ENCODE data around the gene RMI2.

The RMI2 gene

DNA sequence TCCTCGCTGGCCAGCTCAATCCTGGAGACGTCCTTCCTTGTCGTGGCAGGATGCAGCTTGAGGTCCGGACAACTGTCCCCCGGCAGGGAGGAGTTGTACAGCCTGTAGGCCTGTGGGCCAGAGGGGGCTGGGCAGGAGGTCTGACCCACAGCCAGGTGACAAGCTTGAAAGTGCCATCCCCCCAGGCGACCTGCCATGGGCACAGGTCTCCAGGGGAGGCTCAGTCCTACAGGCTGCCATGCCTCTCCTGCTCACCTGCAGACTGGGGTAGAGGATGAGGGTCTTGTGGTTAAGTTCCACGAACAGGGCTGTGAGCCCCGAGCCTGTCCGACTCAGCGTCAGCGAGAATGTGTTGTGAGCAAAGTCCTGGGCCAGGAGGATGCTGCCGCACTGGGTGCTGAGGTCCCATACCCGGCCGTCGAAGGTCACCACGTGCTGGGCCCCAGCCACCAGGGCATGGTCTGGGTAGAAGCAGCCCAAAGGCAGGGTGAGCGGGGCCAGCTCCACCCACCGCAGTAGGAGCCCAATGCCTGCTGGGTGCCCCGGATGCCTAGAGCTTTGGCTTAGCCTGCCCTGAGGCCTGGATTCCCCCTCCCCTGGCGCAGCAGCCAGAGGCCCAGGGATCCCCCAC lies 39.8 kb downstream of the RMI2 start:
- Histone ChIP-seq H3K27me3 (ENCODE audit: insufficient read depth, poor library complexity, severe bottlenecking) (no peaks in the 10 kb centered on the region), H3K27ac (replicated peaks) (no peak overlapping the region), H3K4me3 (replicated peaks; ENCODE audit: insufficient read depth, low read length) (no peak overlapping the region)
- TF ChIP-seq GABPA (IDR thresholded peaks at IDR 0.05; ENCODE audit: low read depth) (no peak), POLR2AphosphoS5 (IDR thresholded peaks at IDR 0.05; ENCODE audit: low read depth) (no peak), SPI1 (IDR thresholded peaks at IDR 0.05; ENCODE audit: borderline replicate concordance, low read depth) (no peak)
- TF ChIP-seq, protein P1, sequence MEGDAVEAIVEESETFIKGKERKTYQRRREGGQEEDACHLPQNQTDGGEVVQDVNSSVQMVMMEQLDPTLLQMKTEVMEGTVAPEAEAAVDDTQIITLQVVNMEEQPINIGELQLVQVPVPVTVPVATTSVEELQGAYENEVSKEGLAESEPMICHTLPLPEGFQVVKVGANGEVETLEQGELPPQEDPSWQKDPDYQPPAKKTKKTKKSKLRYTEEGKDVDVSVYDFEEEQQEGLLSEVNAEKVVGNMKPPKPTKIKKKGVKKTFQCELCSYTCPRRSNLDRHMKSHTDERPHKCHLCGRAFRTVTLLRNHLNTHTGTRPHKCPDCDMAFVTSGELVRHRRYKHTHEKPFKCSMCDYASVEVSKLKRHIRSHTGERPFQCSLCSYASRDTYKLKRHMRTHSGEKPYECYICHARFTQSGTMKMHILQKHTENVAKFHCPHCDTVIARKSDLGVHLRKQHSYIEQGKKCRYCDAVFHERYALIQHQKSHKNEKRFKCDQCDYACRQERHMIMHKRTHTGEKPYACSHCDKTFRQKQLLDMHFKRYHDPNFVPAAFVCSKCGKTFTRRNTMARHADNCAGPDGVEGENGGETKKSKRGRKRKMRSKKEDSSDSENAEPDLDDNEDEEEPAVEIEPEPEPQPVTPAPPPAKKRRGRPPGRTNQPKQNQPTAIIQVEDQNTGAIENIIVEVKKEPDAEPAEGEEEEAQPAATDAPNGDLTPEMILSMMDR (IDR thresholded peaks at IDR 0.05; ENCODE audit: insufficient read depth, low read length), result no peak
- TF ChIP-seq, protein P2, sequence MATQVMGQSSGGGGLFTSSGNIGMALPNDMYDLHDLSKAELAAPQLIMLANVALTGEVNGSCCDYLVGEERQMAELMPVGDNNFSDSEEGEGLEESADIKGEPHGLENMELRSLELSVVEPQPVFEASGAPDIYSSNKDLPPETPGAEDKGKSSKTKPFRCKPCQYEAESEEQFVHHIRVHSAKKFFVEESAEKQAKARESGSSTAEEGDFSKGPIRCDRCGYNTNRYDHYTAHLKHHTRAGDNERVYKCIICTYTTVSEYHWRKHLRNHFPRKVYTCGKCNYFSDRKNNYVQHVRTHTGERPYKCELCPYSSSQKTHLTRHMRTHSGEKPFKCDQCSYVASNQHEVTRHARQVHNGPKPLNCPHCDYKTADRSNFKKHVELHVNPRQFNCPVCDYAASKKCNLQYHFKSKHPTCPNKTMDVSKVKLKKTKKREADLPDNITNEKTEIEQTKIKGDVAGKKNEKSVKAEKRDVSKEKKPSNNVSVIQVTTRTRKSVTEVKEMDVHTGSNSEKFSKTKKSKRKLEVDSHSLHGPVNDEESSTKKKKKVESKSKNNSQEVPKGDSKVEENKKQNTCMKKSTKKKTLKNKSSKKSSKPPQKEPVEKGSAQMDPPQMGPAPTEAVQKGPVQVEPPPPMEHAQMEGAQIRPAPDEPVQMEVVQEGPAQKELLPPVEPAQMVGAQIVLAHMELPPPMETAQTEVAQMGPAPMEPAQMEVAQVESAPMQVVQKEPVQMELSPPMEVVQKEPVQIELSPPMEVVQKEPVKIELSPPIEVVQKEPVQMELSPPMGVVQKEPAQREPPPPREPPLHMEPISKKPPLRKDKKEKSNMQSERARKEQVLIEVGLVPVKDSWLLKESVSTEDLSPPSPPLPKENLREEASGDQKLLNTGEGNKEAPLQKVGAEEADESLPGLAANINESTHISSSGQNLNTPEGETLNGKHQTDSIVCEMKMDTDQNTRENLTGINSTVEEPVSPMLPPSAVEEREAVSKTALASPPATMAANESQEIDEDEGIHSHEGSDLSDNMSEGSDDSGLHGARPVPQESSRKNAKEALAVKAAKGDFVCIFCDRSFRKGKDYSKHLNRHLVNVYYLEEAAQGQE (IDR thresholded peaks at IDR 0.05; ENCODE audit: insufficient replicate concordance, low read depth), result no peak
- no peak for DNase-seq (ENCODE audit: low read depth in 1 of 2, low spot score in 1 of 2)

DNA sequence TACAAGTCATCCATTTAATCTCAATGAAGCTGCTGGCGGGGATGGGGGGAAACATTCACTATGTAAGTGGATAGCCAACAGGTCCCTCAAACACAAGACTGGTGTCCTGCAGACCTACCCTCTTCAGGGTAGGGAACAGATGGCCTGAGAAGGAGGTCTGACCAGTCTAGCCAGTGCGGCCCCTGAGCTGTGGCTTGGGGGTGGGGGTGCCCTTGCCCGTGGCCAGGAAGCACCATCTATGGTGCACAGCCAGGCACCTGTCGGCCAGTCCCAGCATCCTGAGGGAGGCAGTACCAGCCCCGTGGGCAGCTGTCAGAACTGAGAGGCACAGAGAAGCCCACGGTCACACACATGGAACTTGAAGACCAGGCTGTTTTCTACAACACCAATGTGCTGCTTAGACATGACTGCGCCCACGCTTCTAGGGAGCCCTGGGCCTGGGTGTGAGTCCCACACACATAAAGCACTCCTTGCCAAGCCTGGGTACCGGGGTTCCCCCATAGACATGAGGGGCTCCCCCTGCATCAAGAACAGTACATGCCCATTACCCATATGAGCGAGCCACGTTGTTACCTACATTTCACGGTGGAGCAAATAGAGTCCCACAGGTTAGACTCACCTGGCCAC lies 40.9 kb downstream of the RMI2 start:
- Histone ChIP-seq H3K4me3 (replicated peaks; ENCODE audit: insufficient read depth, low read length) (no peak overlapping the region), H3K27ac (replicated peaks) (no peak overlapping the region), H3K27me3 (ENCODE audit: insufficient read depth, poor library complexity, severe bottlenecking) (no peaks in the 10 kb centered on the region)
- DNase-seq (ENCODE audit: low read depth in 1 of 2, low spot score in 1 of 2), result no peak
- TF ChIP-seq GABPA (IDR thresholded peaks at IDR 0.05; ENCODE audit: low read depth) (no peak), SPI1 (IDR thresholded peaks at IDR 0.05; ENCODE audit: borderline replicate concordance, low read depth) (no peak)

DNA sequence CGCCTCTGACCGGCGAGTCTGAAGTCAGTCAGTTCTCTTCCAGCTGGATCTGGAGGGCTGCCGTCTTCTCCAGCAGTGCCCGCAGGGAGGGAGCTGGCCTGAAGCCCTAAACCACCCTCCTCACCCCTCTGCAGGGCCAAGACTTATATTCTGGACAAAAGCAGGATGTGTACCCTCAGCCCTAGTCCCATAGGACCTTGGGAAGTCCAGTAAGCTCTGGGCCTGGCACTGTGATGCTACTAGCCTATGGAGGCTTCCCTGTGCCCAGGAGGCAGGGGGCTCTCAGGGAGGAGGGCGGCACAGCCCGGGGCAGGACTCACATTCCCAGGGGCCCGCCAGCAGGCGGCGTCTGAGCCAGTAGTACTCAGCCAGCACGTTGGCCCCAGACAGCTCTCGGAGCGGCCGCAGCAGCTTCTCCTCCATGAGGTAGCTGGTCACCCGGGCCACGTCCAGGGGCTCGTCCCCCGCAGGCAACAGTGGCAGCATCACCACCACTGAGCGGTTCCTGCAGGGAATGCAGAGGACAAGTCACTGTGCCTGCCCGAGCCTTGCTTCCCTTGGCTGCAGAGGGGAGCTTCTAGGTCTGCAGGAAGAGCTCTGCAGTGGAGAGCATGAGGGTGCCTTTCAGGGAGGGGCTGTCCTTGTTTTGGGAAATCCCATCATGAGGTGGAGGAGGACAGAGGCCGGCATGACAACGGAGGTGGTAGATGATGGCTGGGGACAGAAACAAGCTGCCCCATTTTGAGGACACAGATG lies 41.7 kb downstream of the RMI2 start:
- H3K4me3 ChIP-seq (replicated peaks; ENCODE audit: insufficient read depth, low read length), result no peak overlapping the region
- no peak for DNase-seq (ENCODE audit: low read depth in 1 of 2, low spot score in 1 of 2)
- H3K27me3 ChIP-seq (ENCODE audit: insufficient read depth, poor library complexity, severe bottlenecking), result no peaks in the 10 kb centered on the region
- TF ChIP-seq, protein P1 (IDR thresholded peaks at IDR 0.05; ENCODE audit: insufficient read depth, low read length), result no peak
- TF ChIP-seq GABPA (IDR thresholded peaks at IDR 0.05; ENCODE audit: low read depth) (no peak), SPI1 (IDR thresholded peaks at IDR 0.05; ENCODE audit: borderline replicate concordance, low read depth) (no peak), POLR2AphosphoS5 (IDR thresholded peaks at IDR 0.05; ENCODE audit: low read depth) (no peak)
- TF ChIP-seq, protein P2 (IDR thresholded peaks at IDR 0.05; ENCODE audit: insufficient replicate concordance, low read depth), result no peak
- no peak overlapping the region for H3K27ac ChIP-seq (replicated peaks)

DNA sequence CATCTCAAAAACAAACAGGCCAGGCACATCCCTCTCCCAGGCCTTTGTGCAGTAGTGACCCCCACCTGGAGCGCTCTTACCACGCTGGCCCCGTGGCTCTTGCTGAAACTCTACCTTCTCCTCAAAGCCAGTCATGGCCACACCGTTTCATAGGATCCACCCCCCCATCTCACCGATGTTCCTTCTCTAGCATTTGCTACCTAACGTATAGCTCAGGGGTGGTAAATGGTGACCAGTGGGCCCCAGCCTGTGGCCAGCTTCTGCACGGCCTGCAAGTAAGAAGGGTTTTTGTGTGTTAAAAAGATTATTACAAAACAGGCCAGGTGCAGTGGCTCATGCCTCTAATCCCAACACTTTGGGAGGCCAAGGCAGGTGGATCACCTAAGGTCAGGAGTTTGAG lies 43.8 kb downstream of the RMI2 start:
- no peak for DNase-seq (ENCODE audit: low read depth in 1 of 2, low spot score in 1 of 2)
- TF ChIP-seq SPI1 (IDR thresholded peaks at IDR 0.05; ENCODE audit: borderline replicate concordance, low read depth) (no peak), POLR2AphosphoS5 (IDR thresholded peaks at IDR 0.05; ENCODE audit: low read depth) (no peak), GABPA (IDR thresholded peaks at IDR 0.05; ENCODE audit: low read depth) (no peak)
- TF ChIP-seq, protein P2 (IDR thresholded peaks at IDR 0.05; ENCODE audit: insufficient replicate concordance, low read depth), result no peak
- TF ChIP-seq, protein P1 (IDR thresholded peaks at IDR 0.05; ENCODE audit: insufficient read depth, low read length), result no peak
- Histone ChIP-seq H3K27ac (replicated peaks) (no peak overlapping the region), H3K27me3 (ENCODE audit: insufficient read depth, poor library complexity, severe bottlenecking) (no peaks in the 10 kb centered on the region), H3K4me3 (replicated peaks; ENCODE audit: insufficient read depth, low read length) (no peak overlapping the region)

All from HL-60 (cell line).